Measurements from ENCODE around the gene STAU1. TPM values are rescaled to one million over a fixed set of nuclear protein-coding genes. Genes with fewer than 3 reads are reported as not detected.

The STAU1 gene
- total RNA-seq (2022; extraction: Qiagen RNA extraction), result 53.2 to 64.2 TPM (median 59.5 TPM) in 5 replicates

GRCh38 chr20:49187851-49188641 lies at the start of gene STAU1:
Gene STAU1, minus strand, starts transcription at chr20:49188334. Its CDS starts 22,133 bp downstream, at chr20:49166201.

GRCh38 chr20:49219091-49219923 lies 31.2 kb upstream of the STAU1 start, which contains the start of gene DDX27:
Gene DDX27, plus strand, starts transcription at chr20:49219416. Its CDS starts 33 bp downstream, at chr20:49219449.

Other genes starting within 250 kb of the STAU1 start
- gene CSE1L, start 142.0 kb downstream of the STAU1 start, total RNA-seq (2022; extraction: Qiagen RNA extraction), result 88.3 to 97.5 TPM (median 92.7 TPM) in 5 replicates
- 58.8 to 61.0 TPM (median 60.1 TPM) in 5 replicates for gene DDX27, start 31.1 kb upstream of the STAU1 start, total RNA-seq (2022; extraction: Qiagen RNA extraction)
- 21.7 to 27.4 TPM (median 22.4 TPM) in 5 replicates for gene ZNFX1, start 89.7 kb upstream of the STAU1 start, total RNA-seq (2022; extraction: Qiagen RNA extraction)

Data from A549 treated with Mapracorat at 1 μM for 4 hours (cell line).